Left colon (tissue), 2 donors: ENCODE results near the gene RPTOR. TPM values are rescaled to one million over a fixed set of nuclear protein-coding genes. Genes with fewer than 3 reads are reported as not detected.
A peak's percentile ranks its signal among the peaks of the same experiment; 100 is the strongest.

Source experiments
- ATAC-seq: fragments of 200-7000 bp; cut with Tn5 transposase; one replicate; pipeline ENCODE4 v1.9.1; 2020; ENCODE audit warnings: mild to moderate bottlenecking, moderate library complexity
- DNase-seq, 2 donors: peaks; one replicate each; pipeline ENCODE4 v3.0.0-alpha.2; 2020
- intact Hi-C, 2 donors: fragments of 100-400 bp; cut with DNase I in 1 of 2; cut with micrococcal nuclease in 1 of 2; formaldehyde crosslinking; loops; one replicate each; pipeline versions ENCODE4 v1.11.2 to v1.14.0; 2022; cut with DNase I, micrococcal nuclease
- total RNA-seq, 2 donors: library from RNA; stranded (reverse); fragmentation: NEBNext Ultra II Directional; extraction: Animal tissue kit (Norgen Biotek cat#: 25700); gene quantifications; one replicate each; pipeline ENCODE4 v1.2.1, GENCODE V29; 2021
- donor health status: DM: no; HTN: no; CAD: no.
- donor health status: DM: yes; HTN: yes; CAD: no.

RPTOR gene
- total RNA-seq, 2 donors from 2014 or later, result 33.4 to 35.7 TPM

GRCh38 chr17:80822021-80822699, 277.5 kb downstream of the RPTOR start:
- DNase-seq (no peak), ATAC-seq (no peak)
- intact Hi-C loops, result no loop called here

GRCh38 chr17:80822700-80823410, 278.2 kb downstream of the RPTOR start:
- ATAC-seq (no peak), DNase-seq (no peak)
- intact Hi-C loops, result no loop called here

GRCh38 chr17:80824549-80825470, 280.2 kb downstream of the RPTOR start:
- intact Hi-C loops, result no loop called here
- ATAC-seq (no peak), DNase-seq (no peak)

- peak in 1 of 2 donors; percentile 16 for DNase-seq
- ATAC-seq, result no peak
- intact Hi-C loops, result no loop called here
These were observed 281.1 kb downstream of the RPTOR start for GRCh38 chr17:80825471-80826345.

DNA sequence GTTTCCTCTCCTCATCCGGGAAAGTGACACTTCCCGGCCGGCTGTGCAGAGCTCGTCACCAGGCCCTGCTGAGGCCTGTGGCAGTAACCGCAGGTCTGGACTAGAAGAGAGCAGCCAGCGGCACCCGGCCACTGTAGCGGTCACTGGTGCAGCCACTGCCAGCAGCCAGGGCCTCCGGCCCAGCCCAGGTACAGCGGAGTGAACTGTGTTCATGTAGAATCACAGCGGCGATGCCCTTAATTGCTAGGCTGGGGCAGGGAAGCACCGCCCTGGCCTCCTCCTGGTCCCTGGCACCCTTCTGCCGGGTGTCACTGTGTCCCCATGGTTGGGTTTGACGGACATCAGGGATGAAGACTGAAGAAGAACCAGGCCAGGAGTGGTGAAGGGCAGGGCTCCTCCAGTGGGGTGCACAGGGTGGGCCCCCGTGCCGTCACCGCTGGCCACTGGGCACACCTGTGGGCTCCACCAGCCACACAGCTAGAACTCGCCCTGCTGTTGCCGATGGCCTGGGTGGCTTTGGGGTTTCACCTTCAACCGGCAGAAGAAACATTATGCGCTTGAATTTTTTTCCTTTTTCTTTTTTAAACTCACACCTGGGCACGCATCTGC, 281.8 kb downstream of the RPTOR start:
- no peak for ATAC-seq

DNA sequence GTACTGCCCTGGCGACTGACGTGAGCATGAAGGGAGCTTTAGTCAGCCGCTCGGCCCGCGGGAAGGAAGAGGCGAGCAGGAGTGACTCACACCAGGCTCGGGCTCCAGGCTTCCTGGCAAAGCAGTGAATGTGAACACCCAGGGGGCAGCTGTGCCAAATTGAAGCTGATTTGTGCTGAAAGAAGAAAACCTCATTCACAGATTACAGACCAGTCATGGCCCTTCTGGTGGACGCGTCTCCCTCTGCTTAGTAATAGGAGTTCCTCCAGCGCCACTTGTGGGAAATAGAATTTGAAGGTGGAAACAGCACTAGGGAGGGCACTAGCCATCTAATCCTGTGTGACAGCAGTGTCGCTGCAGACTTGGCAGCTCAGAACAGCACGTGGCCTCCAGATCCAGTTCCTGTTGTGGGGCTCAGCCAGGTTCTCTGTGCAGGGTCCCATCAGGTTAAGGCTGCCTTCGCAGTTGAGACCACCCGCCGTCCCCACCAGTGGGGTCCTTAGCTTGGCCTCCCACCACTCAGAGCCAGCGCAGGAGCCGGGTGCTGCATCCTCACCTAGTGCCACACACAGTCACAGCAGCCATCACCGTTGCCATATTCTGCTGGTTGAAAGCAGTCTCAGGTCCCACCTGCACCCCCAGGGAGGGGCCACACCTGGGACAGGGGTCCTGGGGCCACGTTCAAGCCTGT, 282.5 kb downstream of the RPTOR start:
- intact Hi-C loops, result no loop called here
- peak in 1 of 2 donors; percentile 34 for DNase-seq
- ATAC-seq, result no peak

More for the DNA sequence above, 281.8 kb downstream of the RPTOR start:
- intact Hi-C loops, result no loop called here
- DNase-seq, result peak in 1 of 2 donors; percentile 14

GRCh38 chr17:80827646-80828643, 283.3 kb downstream of the RPTOR start:
- ATAC-seq (no peak), DNase-seq (peak in 1 of 2 donors; percentile 8)
- intact Hi-C loops, result no loop called here

GRCh38 chr17:80829166-80829813, 284.7 kb downstream of the RPTOR start:
- intact Hi-C loops, result no loop called here
- no peak for DNase-seq
- no peak for ATAC-seq

DNA sequence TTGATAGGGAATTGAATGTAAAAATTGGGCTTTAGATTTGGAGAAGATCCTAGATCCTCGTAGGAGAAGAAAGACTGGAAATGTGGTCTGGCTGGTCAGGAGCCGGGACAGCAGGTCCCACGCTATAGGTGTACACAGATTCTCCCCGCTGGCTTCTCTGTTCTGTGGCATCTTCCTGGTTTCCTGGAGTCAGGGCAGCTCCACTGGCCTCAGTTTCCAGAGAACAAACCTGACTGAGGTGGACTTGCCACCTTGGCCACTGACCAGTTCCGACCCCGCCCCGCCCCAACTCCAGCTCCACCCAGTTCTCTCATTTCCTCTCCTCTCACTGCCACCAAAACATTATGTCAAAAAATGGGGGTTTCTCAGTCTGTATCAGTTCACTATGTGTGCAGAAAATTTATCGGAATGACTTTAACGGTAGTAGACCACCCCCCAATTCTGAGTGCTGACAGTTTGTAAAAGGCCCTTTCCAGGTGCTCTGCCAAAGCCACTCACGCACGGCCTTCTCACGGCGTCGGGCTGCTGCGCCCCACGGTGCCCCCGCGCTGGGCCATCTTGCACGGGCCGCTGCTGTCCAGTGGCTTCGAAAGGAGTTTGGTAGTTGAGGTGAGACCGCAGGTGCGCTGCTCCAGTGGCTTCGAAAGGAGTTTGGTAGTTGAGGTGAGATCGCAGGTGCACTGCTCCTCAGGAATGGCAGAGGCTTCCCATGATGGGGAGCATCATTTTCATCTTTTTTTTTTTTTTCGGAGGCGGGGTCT, 285.6 kb downstream of the RPTOR start:
- intact Hi-C loops, result no loop called here
- ATAC-seq, result no peak
- no peak for DNase-seq

DNA sequence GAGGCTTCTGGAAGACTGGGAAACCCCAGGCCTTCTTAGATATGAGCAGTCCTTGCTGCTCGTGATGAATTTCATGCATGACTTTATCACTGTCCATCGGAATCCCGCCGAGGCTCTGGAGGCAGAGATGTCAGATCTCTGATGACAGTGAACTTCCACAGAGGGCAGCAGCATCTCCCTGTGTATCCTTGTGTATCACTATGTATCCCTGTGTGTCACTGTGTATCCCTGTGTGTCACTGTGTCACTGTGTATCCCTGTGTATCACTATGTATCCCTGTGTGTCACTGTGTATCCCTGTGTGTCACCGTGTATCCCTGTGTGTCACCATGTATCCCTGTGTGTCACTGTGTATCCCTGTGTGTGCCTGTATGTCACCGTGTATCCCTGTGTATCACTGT, 286.9 kb downstream of the RPTOR start:
- intact Hi-C loops, result no loop called here
- ATAC-seq (no peak), DNase-seq (no peak)

- DNase-seq (peak; percentile 51 to 60), ATAC-seq (peak; percentile 49)
- intact Hi-C loops, result no loop called here
These were observed 287.6 kb downstream of the RPTOR start for GRCh38 chr17:80832266-80832676.

GRCh38 chr17:80832888-80833583, 288.4 kb downstream of the RPTOR start:
- DNase-seq (peak; percentile 79 to 93), ATAC-seq (peak; percentile 98)

DNA sequence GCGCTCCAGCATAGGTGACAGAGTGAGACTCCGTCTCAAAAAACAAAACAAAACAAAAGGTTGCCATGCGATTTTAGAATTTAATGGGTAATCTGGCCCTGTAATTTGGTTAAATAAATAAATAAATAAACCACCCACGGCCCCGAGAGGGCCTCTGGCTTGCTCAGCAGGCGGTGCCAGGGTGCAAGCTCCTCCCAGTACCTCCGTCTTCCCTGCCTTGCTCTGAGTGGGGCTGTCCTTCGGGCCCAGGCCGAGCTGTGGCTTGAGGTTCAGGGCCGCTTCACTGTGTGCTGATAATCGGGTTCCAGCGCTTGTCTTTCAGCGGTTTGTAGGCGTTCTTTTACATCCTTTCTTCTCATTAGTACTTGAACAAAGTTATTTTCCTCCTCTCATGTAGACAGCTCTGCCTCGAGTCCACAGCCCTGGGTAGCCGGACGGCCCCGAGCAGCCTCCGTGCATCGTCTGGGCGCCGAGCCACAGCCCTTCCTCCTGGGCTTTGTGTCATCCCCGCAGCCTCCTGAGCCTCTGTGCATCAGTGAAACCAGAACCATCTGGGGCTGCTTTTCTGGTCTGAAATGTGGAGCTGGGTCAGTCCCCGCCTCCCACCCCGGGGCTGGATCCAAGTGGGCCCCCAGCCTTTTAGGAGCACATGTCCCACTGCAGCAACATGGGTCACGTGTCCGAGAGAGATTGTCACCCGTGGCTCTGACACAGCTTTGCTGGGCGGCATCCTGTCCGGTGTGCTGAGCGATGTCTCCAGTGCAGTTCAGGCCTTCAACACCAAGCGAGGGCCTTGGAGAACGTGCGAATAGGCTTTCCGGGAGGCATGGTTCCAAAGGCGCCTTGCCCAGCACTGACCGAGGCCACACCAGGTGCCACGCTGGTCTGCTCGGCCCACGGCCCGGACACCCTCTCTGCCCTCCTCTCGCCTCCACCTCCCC, 289.6 kb downstream of the RPTOR start:
- ATAC-seq, result no peak

More at GRCh38 chr17:80832888-80833583, 288.4 kb downstream of the RPTOR start:
- intact Hi-C loops, result no loop called here

More for the DNA sequence above, 289.6 kb downstream of the RPTOR start:
- intact Hi-C loops, result no loop called here
- peak in 1 of 2 donors; percentile 41 for DNase-seq
